Osteocyte (in vitro differentiated cells): ENCODE results near the gene SEPTIN10. TPM values are rescaled to one million over a fixed set of nuclear protein-coding genes. Genes with fewer than 3 reads are reported as not detected.

Experiments used
- DNase-seq: peaks from one replicate; pipeline ENCODE4 v3.0.0; 2021; ENCODE audit warnings: mixed read lengths; ENCODE audit not compliant: unreplicated experiment; ENCODE audit errors: extremely low spot score
- H3K27ac Mint-ChIP-seq: one replicate; pipeline ENCODE4 v1.8.0; 2021; ENCODE audit warnings: mild to moderate bottlenecking, mixed read lengths; ENCODE audit not compliant: unreplicated experiment
- H3K27me3 Mint-ChIP-seq: one replicate; pipeline ENCODE4 v1.8.0; 2021; ENCODE audit warnings: mixed read lengths; ENCODE audit not compliant: unreplicated experiment
- H3K36me3 Mint-ChIP-seq: one replicate; pipeline ENCODE4 v1.8.0; 2021; ENCODE audit warnings: mixed read lengths; ENCODE audit not compliant: unreplicated experiment
- H3K4me1 Mint-ChIP-seq: one replicate; pipeline ENCODE4 v1.8.0; 2021; ENCODE audit warnings: mixed read lengths; ENCODE audit not compliant: unreplicated experiment
- H3K4me3 Mint-ChIP-seq: one replicate; pipeline ENCODE4 v1.8.0; 2021; ENCODE audit warnings: mild to moderate bottlenecking, moderate library complexity, mixed read lengths; ENCODE audit not compliant: unreplicated experiment
- H3K9me3 Mint-ChIP-seq: one replicate; pipeline ENCODE4 v1.8.0; 2021; ENCODE audit warnings: mixed read lengths; ENCODE audit not compliant: unreplicated experiment
- total RNA-seq: library from RNA; stranded (reverse); gene quantifications from 2 replicates; pipeline ENCODE4 v1.2.1, GENCODE V29; 2021
- TF ChIP-seq, protein P1 (sequence below): fragments of 200-600 bp; sonication (generic); IDR thresholded peaks from 2 replicates; pipeline ENCODE4 v1.5.0; 2021; ENCODE audit warnings: antibody characterized with exemption, mild to moderate bottlenecking, moderate library complexity

The SEPTIN10 gene
- total RNA-seq, 1 donor from 2014 or later: 109 TPM

DNA sequence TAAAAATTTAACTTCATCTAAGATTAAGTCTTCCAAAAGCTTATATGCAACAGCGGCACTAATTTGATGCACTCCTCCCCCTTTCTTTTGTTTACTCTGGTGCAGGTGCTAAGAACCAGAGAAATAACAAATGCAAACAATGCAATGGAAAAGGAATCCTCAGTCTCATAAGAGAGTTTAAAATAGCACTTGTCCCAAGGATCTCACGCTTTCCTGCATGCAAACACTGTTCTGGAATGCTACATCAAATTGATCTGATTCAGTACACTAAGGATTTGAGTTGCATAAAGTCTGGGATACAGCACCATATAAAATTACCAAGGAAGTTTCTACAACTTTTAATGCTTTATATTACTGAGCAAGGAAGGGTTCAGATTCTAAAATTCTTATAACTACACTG lies 50.5 kb downstream of the SEPTIN10 start:
- peaks cover 2% of the 10 kb centered on the region for H3K4me1 Mint-ChIP-seq
- TF ChIP-seq, protein P1, sequence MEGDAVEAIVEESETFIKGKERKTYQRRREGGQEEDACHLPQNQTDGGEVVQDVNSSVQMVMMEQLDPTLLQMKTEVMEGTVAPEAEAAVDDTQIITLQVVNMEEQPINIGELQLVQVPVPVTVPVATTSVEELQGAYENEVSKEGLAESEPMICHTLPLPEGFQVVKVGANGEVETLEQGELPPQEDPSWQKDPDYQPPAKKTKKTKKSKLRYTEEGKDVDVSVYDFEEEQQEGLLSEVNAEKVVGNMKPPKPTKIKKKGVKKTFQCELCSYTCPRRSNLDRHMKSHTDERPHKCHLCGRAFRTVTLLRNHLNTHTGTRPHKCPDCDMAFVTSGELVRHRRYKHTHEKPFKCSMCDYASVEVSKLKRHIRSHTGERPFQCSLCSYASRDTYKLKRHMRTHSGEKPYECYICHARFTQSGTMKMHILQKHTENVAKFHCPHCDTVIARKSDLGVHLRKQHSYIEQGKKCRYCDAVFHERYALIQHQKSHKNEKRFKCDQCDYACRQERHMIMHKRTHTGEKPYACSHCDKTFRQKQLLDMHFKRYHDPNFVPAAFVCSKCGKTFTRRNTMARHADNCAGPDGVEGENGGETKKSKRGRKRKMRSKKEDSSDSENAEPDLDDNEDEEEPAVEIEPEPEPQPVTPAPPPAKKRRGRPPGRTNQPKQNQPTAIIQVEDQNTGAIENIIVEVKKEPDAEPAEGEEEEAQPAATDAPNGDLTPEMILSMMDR: no peak
- H3K27ac Mint-ChIP-seq: no peak overlapping the region
- H3K4me3 Mint-ChIP-seq: no peak overlapping the region
- no peaks in the 10 kb centered on the region for H3K9me3 Mint-ChIP-seq
- no peak for DNase-seq
- H3K27me3 Mint-ChIP-seq: no peaks in the 10 kb centered on the region
- H3K36me3 Mint-ChIP-seq: peaks cover 68% of the 10 kb centered on the region

- DNase-seq: no peak
- H3K27me3 Mint-ChIP-seq: no peaks in the 10 kb centered on the region
- H3K9me3 Mint-ChIP-seq: no peaks in the 10 kb centered on the region
- TF ChIP-seq, protein P1: no peak
- peaks cover 67% of the 10 kb centered on the region for H3K36me3 Mint-ChIP-seq
- no peak overlapping the region for H3K27ac Mint-ChIP-seq
- peaks cover 2% of the 10 kb centered on the region for H3K4me1 Mint-ChIP-seq
- no peak overlapping the region for H3K4me3 Mint-ChIP-seq
Observed at GRCh38 chr2:109562421-109562820, 51.3 kb downstream of the SEPTIN10 start.

DNA sequence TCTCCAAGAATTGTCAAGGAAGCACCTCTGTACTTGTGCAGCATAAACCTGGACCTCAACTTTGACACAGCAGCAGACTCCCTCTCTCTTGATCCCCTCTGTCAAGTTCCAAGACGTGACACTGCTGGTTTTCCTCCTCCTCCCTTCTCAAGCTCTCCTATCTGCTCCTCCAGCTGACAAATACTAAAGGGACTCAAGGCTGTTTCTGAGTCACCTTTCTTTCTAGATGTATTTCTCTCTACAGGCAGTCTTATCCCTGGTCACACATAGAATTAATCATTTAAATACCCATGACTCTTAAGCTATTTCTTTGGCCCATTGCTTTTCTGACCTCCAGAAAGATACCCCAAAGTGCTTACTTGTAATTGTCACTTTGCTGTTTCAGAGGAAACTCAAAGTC lies 53.5 kb downstream of the SEPTIN10 start:
- no peaks in the 10 kb centered on the region for H3K27me3 Mint-ChIP-seq

GRCh38 chr2:109558076-109558882 lies 55.5 kb downstream of the SEPTIN10 start:
- DNase-seq: no peak
- Mint-ChIP-seq H3K9me3 (no peaks in the 10 kb centered on the region), H3K27me3 (no peaks in the 10 kb centered on the region), H3K4me3 (no peak overlapping the region), H3K27ac (no peak overlapping the region), H3K4me1 (no peaks in the 10 kb centered on the region), H3K36me3 (peaks cover 56% of the 10 kb centered on the region)
- TF ChIP-seq, protein P1: no peak

More for the DNA sequence above, 53.5 kb downstream of the SEPTIN10 start:
- Mint-ChIP-seq H3K36me3 (peaks cover 62% of the 10 kb centered on the region), H3K4me1 (peaks cover 2% of the 10 kb centered on the region), H3K4me3 (no peak overlapping the region), H3K9me3 (no peaks in the 10 kb centered on the region), H3K27ac (no peak overlapping the region)
- no peak for DNase-seq
- TF ChIP-seq, protein P1: no peak

- Mint-ChIP-seq H3K4me1 (no peaks in the 10 kb centered on the region), H3K27me3 (no peaks in the 10 kb centered on the region), H3K27ac (no peak overlapping the region), H3K9me3 (no peaks in the 10 kb centered on the region), H3K4me3 (no peak overlapping the region), H3K36me3 (peaks cover 57% of the 10 kb centered on the region)
- TF ChIP-seq, protein P1: no peak
- no peak for DNase-seq
Observed at GRCh38 chr2:109557309-109557708, 56.5 kb downstream of the SEPTIN10 start.
